ENCODE data around the gene OCLN.
"Not testable (repeated sequence)": the region's sequence is repeated elsewhere in the genome, so short reads cannot be mapped to it uniquely, and the experiment has no call there.

Gene OCLN

DNA sequence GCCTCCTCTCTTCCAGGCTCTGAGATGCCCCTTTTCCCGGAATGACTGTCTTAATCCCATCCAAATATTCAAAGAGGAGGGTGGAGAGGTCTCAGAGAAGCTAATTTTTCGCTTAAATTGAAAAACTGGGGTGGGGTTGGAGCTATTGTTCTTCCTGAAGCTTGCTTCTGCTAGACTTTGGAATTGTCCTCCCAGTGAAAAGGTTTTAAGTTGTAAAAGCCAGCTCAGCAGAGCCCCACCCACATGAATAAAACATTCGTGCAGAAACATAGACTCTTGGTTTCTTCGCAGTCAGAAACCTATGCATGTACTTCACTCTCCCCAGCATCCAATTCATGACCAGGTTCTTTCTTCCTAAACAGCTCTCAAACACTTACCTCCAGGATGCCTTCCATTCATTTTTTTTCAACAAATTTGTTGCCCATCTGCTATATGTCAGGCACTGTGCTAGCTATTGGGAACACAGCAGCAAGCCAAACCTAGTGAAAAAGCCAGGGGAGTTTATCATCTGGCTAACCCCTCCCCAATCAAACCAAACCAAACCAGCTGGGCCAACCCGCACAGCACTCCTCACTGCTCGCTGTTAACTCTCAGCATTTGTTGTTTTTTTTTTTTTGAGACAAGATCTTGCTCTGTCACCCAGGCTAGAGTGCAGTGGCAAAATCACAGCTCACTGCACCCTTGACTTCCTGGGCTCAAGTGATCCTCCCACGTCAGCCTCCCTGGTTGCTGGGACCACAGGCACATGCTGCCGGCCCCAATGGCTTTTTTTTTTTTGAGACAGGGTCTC is 37.9 kb upstream of the OCLN start:
- H3K27me3 ChIP-seq = no peaks in the 10 kb centered on the region
- TF ChIP-seq, protein P1, sequence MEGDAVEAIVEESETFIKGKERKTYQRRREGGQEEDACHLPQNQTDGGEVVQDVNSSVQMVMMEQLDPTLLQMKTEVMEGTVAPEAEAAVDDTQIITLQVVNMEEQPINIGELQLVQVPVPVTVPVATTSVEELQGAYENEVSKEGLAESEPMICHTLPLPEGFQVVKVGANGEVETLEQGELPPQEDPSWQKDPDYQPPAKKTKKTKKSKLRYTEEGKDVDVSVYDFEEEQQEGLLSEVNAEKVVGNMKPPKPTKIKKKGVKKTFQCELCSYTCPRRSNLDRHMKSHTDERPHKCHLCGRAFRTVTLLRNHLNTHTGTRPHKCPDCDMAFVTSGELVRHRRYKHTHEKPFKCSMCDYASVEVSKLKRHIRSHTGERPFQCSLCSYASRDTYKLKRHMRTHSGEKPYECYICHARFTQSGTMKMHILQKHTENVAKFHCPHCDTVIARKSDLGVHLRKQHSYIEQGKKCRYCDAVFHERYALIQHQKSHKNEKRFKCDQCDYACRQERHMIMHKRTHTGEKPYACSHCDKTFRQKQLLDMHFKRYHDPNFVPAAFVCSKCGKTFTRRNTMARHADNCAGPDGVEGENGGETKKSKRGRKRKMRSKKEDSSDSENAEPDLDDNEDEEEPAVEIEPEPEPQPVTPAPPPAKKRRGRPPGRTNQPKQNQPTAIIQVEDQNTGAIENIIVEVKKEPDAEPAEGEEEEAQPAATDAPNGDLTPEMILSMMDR (IDR thresholded peaks at IDR 0.05; ENCODE audit: low read depth, low read length) = no peak
- H3K9me3 ChIP-seq = no peaks in the 10 kb centered on the region
- H3K4me3 ChIP-seq (ENCODE audit: low read depth, low read length) = no peak overlapping the region
- no peak for DNase-seq
- no peaks in the 10 kb centered on the region for H3K36me3 ChIP-seq
- H3K4me1 ChIP-seq = no peaks in the 10 kb centered on the region

DNA sequence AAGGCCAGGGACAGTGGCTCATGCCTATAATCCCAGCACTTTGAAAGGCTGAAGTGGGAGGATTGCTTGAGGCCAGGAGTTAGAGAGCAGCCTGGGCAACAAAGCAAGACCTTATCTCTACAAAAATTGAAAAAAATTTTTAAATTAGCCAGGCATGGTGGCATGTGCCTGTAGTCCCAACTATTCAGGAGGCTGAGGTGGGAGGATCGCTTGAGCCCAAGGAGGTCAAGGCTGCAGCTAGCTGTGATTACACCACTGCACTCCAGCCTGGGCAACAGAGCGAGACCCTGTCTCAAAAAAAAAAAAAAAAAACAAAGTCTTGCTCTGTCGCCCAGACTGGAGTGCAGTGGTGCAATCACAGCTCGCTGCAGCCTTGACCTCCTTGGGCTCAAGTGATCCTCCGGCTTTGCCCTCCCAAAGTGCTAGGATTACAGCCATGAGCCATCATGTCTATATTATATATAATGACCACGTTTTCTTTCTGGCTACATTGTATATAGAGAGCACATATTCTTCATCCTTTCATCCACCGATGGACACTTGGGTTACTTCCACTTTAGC is 37.1 kb upstream of the OCLN start:
- H3K4me3 ChIP-seq (ENCODE audit: low read depth, low read length); DNase-seq; H3K4me1 ChIP-seq; H3K36me3 ChIP-seq; H3K27me3 ChIP-seq; H3K9me3 ChIP-seq: not testable (repeated sequence)

DNA sequence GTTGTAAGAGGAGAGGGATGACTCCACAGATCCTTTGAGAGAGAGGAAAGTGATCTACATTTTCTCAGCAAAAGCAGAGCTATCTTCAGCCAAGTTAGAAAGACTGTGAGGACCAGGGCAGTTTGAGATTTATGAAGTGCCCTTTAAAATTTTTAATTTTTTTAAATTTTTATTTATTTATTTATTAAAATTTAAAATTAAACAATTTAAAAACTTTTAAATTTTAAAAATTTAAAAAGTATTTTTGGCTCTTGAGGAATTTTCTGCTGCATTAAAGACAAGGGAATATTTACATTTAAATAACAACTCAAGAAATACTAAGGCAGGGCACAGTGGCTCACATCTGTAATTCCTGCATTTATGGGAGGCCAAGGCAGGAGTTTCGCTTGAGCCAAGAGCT is 30.4 kb upstream of the OCLN start:
- Histone ChIP-seq H3K36me3 (no peaks in the 10 kb centered on the region), H3K27me3 (no peaks in the 10 kb centered on the region), H3K9me3 (no peaks in the 10 kb centered on the region), H3K4me3 (ENCODE audit: low read depth, low read length) (no peak overlapping the region), H3K4me1 (no peaks in the 10 kb centered on the region)
- TF ChIP-seq, protein P1 (IDR thresholded peaks at IDR 0.05; ENCODE audit: low read depth, low read length) = no peak
- DNase-seq = no peak

DNA sequence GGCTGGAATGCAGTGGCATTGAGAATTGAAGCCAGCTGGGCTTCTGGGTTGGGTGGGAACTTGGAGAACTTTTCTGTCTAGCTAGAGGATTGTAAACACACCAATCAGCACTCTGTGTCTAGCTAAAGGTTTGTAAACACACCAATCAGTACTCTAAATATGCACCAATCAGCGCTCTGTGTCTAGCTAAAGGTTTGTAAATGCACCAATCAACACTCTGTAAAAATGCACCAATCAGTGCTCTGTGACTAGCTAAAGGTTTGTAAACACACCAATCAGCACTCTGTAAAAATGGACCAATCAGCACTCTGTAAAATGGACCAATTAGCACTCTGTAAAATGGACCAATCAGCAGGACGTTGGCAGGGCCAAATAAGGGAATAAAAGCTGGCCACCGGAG is 26.2 kb upstream of the OCLN start:
- not testable (repeated sequence) for DNase-seq; H3K36me3 ChIP-seq; H3K4me3 ChIP-seq (ENCODE audit: low read depth, low read length); H3K27me3 ChIP-seq; H3K9me3 ChIP-seq; H3K4me1 ChIP-seq

DNA sequence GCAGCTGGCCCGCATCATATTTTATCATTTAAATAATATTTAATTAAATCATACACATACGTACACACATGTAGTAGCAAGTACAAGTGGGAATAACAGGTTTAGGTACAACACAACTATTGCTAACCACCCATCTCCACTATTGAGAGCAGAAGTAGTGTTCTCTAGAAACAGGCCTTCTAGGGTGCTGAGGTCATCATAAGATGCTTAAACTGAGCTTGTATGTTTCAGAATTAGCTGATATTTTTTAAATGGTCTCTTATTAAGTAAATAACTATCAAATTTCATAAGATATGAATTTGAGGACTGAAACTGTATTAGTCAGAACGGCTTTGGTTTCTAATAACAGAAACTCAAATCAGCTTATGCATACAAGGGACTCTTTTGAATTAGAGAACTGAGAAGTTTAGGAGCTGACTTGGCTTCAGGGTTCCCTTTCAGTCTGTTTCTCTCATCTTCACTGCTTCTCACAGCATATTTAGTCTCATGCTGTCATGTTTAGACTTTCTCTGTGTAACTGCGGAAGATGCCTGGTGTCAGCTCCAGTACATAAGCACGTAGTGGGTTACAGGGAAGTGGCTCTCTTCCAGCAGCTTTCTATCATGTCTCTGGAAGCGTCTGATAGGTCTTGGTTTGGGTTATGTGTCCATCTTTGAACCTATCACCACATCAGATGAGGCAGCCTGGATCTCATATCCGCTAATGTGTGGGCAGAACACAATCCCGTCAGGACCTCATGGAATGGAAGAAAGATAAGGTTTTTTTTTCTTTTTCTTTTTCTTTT is 25.0 kb upstream of the OCLN start:
- H3K9me3 ChIP-seq = no peaks in the 10 kb centered on the region
- no peaks in the 10 kb centered on the region for H3K36me3 ChIP-seq
- no peaks in the 10 kb centered on the region for H3K4me1 ChIP-seq
- no peaks in the 10 kb centered on the region for H3K27me3 ChIP-seq
- DNase-seq = no peak
- H3K4me3 ChIP-seq (ENCODE audit: low read depth, low read length) = no peak overlapping the region
- TF ChIP-seq, protein P1 (IDR thresholded peaks at IDR 0.05; ENCODE audit: low read depth, low read length) = no peak

DNA sequence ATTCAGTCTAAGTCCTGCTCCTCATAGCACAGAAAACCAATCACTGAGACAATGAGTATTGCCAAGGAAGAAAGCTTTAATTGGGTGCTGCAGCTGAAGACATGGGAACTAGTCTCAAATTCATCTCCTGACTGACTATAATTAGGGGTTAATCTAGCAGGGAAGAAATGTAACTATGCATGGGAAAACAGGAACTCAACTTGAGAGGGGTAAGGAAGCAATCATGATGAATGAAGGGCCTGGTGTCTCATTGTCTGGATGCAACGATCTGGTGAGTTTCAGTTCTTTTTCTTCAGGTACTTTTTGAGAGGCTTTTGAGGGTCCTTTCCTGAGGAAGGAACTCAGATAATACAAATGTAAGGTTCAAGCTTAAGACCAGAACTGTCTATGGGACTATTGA is 24.0 kb upstream of the OCLN start:
- H3K4me1 ChIP-seq = no peaks in the 10 kb centered on the region
- no peak for DNase-seq
- H3K36me3 ChIP-seq = no peaks in the 10 kb centered on the region
- no peaks in the 10 kb centered on the region for H3K27me3 ChIP-seq
- TF ChIP-seq, protein P1 (IDR thresholded peaks at IDR 0.05; ENCODE audit: low read depth, low read length) = no peak
- no peaks in the 10 kb centered on the region for H3K9me3 ChIP-seq
- H3K4me3 ChIP-seq (ENCODE audit: low read depth, low read length) = no peak overlapping the region

DNA sequence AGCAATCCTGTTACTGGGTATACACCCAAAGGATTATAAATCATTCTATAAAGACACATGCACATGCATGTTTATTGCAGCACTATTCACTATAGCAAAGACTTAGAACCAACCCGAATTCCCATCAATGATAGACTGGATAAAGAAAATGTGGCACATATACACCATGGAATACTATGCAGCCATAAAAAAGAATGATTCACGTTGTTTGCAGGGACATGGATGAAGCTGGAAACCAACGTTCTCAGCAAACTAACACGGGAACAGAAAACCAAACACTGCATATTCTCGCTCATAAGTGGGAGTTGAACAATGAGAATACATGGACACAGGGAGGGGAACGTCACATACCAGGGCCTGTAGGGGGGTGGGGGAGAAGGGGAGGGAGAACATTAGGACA is 21.1 kb upstream of the OCLN start:
- not testable (repeated sequence) for H3K4me1 ChIP-seq; H3K27me3 ChIP-seq; H3K36me3 ChIP-seq; H3K4me3 ChIP-seq (ENCODE audit: low read depth, low read length); DNase-seq; H3K9me3 ChIP-seq

DNA sequence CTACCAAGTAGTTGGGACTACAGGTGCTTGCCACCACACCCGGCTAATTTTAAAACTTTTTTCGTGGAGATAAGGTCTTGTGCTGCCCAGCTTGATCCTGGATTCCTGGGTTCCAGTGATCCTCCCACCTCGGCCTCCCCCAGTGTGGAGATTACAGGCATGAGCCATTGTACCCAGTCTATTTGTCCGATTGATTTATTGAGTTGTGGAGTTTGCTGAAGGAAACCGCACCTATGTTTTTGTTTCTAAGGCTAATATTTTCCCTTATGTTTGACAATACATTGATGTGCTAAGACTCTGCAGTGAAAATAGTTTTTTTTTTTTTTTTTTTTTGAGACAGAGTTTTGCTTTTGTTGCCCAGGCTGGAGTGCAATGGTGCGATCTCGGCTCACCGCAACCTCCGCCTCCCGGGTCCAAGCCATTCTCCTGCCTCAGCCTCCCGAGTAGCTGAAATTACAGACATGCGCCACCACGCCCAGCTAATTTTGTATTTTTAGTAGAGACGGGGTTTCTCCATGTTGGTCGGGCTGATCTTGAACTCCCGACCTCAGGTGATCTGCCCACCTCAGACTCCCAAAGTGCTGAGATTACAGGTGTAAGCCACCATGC is 20.0 kb upstream of the OCLN start:
- not testable (repeated sequence) for H3K9me3 ChIP-seq; DNase-seq; H3K36me3 ChIP-seq; H3K4me1 ChIP-seq; H3K4me3 ChIP-seq (ENCODE audit: low read depth, low read length); H3K27me3 ChIP-seq
